Kidney epithelial cell (primary cell): Measurements from ENCODE around the gene ATP11A. TPM values are rescaled to one million over a fixed set of nuclear protein-coding genes. Genes with fewer than 3 reads are reported as not detected.

ENCODE experiments used
- DNase-seq: peaks from one replicate; pipeline ENCODE4 v3.0.0-alpha.2; 2010; ENCODE audit warnings: low read depth
- H3K27me3 ChIP-seq: 2 replicates; pipeline ENCODE4 v1.6.0; 2011; ENCODE audit warnings: low read length; ENCODE audit not compliant: control insufficient read depth, insufficient read depth
- H3K36me3 ChIP-seq: 2 replicates; pipeline ENCODE4 v1.5.1; 2011; ENCODE audit warnings: low read length; ENCODE audit not compliant: control insufficient read depth, insufficient read depth
- H3K4me3 ChIP-seq: 2 replicates; pipeline ENCODE4 v1.5.1; 2011; ENCODE audit warnings: low read depth, mild to moderate bottlenecking, control low read depth, low read length
- total RNA-seq: library from RNA; depleted of rRNA; stranded (reverse); fragments of >200 nt; gene quantifications from 2 replicates; pipeline ENCODE4 v1.2.3, GENCODE V29; 2015
- TF ChIP-seq, protein P1 (sequence below): IDR thresholded peaks from 2 replicates; pipeline ENCODE4 v1.5.1; 2011; ENCODE audit warnings: mild to moderate bottlenecking, moderate library complexity, low read length, control low read depth, inconsistent platforms; ENCODE audit not compliant: insufficient read depth, poor library complexity, severe bottlenecking

ATP11A gene
- total RNA-seq, 1 donor from 2014 or later: 31.5 TPM

DNA sequence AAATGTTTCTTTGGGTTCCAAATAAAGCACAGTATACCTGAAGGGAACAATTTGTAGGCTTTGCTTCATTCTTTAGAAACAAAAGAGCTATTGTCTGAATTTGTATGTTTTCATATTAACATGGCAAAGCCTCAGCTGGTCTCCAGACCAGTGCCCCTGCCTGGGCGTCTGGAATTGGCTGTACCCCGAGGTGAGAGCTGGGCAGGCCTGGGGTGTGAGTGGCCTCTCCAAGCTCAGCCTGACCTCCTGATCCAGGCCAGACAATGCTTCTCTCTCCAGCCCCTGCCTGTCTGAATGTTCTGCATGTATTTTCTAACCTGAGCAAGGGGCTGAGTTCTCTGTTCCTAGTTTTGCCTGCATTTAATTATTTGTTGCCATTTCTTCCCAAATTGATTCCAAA is 212.8 kb downstream of the ATP11A start:
- no peaks in the 10 kb centered on the region for H3K27me3 ChIP-seq
- TF ChIP-seq, protein P1, sequence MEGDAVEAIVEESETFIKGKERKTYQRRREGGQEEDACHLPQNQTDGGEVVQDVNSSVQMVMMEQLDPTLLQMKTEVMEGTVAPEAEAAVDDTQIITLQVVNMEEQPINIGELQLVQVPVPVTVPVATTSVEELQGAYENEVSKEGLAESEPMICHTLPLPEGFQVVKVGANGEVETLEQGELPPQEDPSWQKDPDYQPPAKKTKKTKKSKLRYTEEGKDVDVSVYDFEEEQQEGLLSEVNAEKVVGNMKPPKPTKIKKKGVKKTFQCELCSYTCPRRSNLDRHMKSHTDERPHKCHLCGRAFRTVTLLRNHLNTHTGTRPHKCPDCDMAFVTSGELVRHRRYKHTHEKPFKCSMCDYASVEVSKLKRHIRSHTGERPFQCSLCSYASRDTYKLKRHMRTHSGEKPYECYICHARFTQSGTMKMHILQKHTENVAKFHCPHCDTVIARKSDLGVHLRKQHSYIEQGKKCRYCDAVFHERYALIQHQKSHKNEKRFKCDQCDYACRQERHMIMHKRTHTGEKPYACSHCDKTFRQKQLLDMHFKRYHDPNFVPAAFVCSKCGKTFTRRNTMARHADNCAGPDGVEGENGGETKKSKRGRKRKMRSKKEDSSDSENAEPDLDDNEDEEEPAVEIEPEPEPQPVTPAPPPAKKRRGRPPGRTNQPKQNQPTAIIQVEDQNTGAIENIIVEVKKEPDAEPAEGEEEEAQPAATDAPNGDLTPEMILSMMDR: no peak
- no peak for DNase-seq
- H3K4me3 ChIP-seq: no peak overlapping the region
- no peaks in the 10 kb centered on the region for H3K36me3 ChIP-seq

GRCh38 chr13:112903071-112903577 is 213.3 kb downstream of the ATP11A start:
- H3K27me3 ChIP-seq: no peaks in the 10 kb centered on the region
- TF ChIP-seq, protein P1: no peak
- no peaks in the 10 kb centered on the region for H3K36me3 ChIP-seq
- no peak for DNase-seq
- H3K4me3 ChIP-seq: no peak overlapping the region

- Histone ChIP-seq H3K27me3 (no peaks in the 10 kb centered on the region), H3K4me3 (no peak overlapping the region), H3K36me3 (no peaks in the 10 kb centered on the region)
- TF ChIP-seq, protein P1: no peak
- DNase-seq: no peak
Measured at GRCh38 chr13:112903606-112904195, 213.9 kb downstream of the ATP11A start.

- no peaks in the 10 kb centered on the region for H3K27me3 ChIP-seq
- TF ChIP-seq, protein P1: no peak
- no peak overlapping the region for H3K4me3 ChIP-seq
- H3K36me3 ChIP-seq: no peaks in the 10 kb centered on the region
- DNase-seq: no peak
Measured at GRCh38 chr13:112904436-112904960, 214.7 kb downstream of the ATP11A start.

- TF ChIP-seq, protein P1: no peak
- Histone ChIP-seq H3K4me3 (no peak overlapping the region), H3K36me3 (no peaks in the 10 kb centered on the region), H3K27me3 (no peaks in the 10 kb centered on the region)
- DNase-seq: no peak
Measured at GRCh38 chr13:112905086-112905485, 215.2 kb downstream of the ATP11A start.

- TF ChIP-seq, protein P1: no peak
- no peak overlapping the region for H3K4me3 ChIP-seq
- no peaks in the 10 kb centered on the region for H3K36me3 ChIP-seq
- no peaks in the 10 kb centered on the region for H3K27me3 ChIP-seq
- no peak for DNase-seq
Measured at GRCh38 chr13:112905619-112905989, 215.8 kb downstream of the ATP11A start.
